ENCODE measurements around the gene KMT2E. TPM values are rescaled to one million over a fixed set of nuclear protein-coding genes. Genes with fewer than 3 reads are reported as not detected.
A peak's percentile ranks its signal among the peaks of the same experiment; 100 is the strongest.

The KMT2E gene
- total RNA-seq, 1 donor from 2014 or later, result 107 TPM

- TF ChIP-seq, protein P1, sequence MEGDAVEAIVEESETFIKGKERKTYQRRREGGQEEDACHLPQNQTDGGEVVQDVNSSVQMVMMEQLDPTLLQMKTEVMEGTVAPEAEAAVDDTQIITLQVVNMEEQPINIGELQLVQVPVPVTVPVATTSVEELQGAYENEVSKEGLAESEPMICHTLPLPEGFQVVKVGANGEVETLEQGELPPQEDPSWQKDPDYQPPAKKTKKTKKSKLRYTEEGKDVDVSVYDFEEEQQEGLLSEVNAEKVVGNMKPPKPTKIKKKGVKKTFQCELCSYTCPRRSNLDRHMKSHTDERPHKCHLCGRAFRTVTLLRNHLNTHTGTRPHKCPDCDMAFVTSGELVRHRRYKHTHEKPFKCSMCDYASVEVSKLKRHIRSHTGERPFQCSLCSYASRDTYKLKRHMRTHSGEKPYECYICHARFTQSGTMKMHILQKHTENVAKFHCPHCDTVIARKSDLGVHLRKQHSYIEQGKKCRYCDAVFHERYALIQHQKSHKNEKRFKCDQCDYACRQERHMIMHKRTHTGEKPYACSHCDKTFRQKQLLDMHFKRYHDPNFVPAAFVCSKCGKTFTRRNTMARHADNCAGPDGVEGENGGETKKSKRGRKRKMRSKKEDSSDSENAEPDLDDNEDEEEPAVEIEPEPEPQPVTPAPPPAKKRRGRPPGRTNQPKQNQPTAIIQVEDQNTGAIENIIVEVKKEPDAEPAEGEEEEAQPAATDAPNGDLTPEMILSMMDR (IDR thresholded peaks at IDR 0.05; ENCODE audit: unreplicated experiment), result no peak
- Mint-ChIP-seq H3K27ac (peak overlapping the region; percentile 41), H3K9me3 (ENCODE audit: low read depth) (no peaks in the 10 kb centered on the region), H3K27me3 (no peaks in the 10 kb centered on the region), H3K4me1 (ENCODE audit: low read depth) (peaks cover 39% of the 10 kb centered on the region), H3K4me3 (ENCODE audit: low read depth) (no peak overlapping the region), H3K36me3 (ENCODE audit: insufficient read depth) (peaks cover 2% of the 10 kb centered on the region)
- no peak for DNase-seq (ENCODE audit: low spot score, unreplicated experiment)
Observed at GRCh38 chr7:105030447-105030846, 16.4 kb downstream of the KMT2E start.

DNA sequence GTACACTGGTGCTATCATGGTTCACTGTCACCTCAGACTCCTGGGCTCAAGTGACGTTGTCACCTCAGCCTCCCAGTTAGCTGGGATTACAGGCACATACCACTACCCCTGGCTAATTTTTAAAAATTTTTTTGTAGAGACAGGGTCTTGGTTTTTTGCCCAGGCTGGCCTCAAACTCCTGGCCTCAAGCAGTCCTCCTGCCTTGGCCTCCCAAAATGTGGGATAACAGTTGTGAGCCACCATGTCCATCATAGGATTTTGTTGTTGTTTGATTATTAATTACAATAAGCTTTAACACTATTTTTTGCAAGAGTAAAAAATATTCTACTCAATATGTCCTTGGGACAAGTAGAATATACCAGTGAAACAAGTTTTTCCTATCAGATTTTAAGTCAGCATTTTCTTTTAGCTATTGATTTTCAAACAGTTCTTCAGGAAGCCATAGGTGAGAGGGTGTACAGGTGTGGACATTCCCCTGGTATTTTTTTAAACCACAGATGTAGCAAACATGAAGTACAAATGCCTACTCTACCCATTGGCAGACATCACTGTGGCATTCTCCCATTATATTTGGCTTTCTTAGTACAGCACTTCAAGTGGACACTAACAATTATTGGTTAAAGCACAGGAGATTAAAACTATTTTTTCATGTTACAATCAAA is 18.7 kb downstream of the KMT2E start:
- H3K4me3 Mint-ChIP-seq (ENCODE audit: low read depth), result no peak overlapping the region
- H3K9me3 Mint-ChIP-seq (ENCODE audit: low read depth), result no peaks in the 10 kb centered on the region
- no peak for DNase-seq (ENCODE audit: low spot score, unreplicated experiment)
- H3K36me3 Mint-ChIP-seq (ENCODE audit: insufficient read depth), result peaks cover 4% of the 10 kb centered on the region
- no peak overlapping the region for H3K27ac Mint-ChIP-seq
- H3K4me1 Mint-ChIP-seq (ENCODE audit: low read depth), result peaks cover 30% of the 10 kb centered on the region
- TF ChIP-seq, protein P1 (IDR thresholded peaks at IDR 0.05; ENCODE audit: unreplicated experiment), result no peak
- H3K27me3 Mint-ChIP-seq, result no peaks in the 10 kb centered on the region

- Mint-ChIP-seq H3K36me3 (ENCODE audit: insufficient read depth) (peaks cover 4% of the 10 kb centered on the region), H3K4me1 (ENCODE audit: low read depth) (peaks cover 24% of the 10 kb centered on the region), H3K4me3 (ENCODE audit: low read depth) (no peak overlapping the region), H3K27ac (no peak overlapping the region), H3K9me3 (ENCODE audit: low read depth) (no peaks in the 10 kb centered on the region), H3K27me3 (no peaks in the 10 kb centered on the region)
- no peak for DNase-seq (ENCODE audit: low spot score, unreplicated experiment)
- TF ChIP-seq, protein P1 (IDR thresholded peaks at IDR 0.05; ENCODE audit: unreplicated experiment), result no peak
Observed at GRCh38 chr7:105035349-105035748, 21.3 kb downstream of the KMT2E start.

- Mint-ChIP-seq H3K4me1 (ENCODE audit: low read depth) (peaks cover 22% of the 10 kb centered on the region), H3K4me3 (ENCODE audit: low read depth) (no peak overlapping the region), H3K9me3 (ENCODE audit: low read depth) (no peaks in the 10 kb centered on the region), H3K36me3 (ENCODE audit: insufficient read depth) (peaks cover 7% of the 10 kb centered on the region), H3K27me3 (no peaks in the 10 kb centered on the region), H3K27ac (peak overlapping the region; percentile 69)
- no peak for DNase-seq (ENCODE audit: low spot score, unreplicated experiment)
- TF ChIP-seq, protein P1 (IDR thresholded peaks at IDR 0.05; ENCODE audit: unreplicated experiment), result no peak
Observed at GRCh38 chr7:105036217-105037168, 22.5 kb downstream of the KMT2E start.

GRCh38 chr7:105037319-105037718 is 23.3 kb downstream of the KMT2E start:
- TF ChIP-seq, protein P1 (IDR thresholded peaks at IDR 0.05; ENCODE audit: unreplicated experiment), result no peak
- Mint-ChIP-seq H3K27ac (no peak overlapping the region), H3K4me3 (ENCODE audit: low read depth) (no peak overlapping the region), H3K9me3 (ENCODE audit: low read depth) (no peaks in the 10 kb centered on the region), H3K36me3 (ENCODE audit: insufficient read depth) (peaks cover 9% of the 10 kb centered on the region), H3K4me1 (ENCODE audit: low read depth) (peaks cover 22% of the 10 kb centered on the region), H3K27me3 (no peaks in the 10 kb centered on the region)
- DNase-seq (ENCODE audit: low spot score, unreplicated experiment), result no peak
